ENCODE measurements around the gene CFAP97D1. TPM values are rescaled to one million over a fixed set of nuclear protein-coding genes. Genes with fewer than 3 reads are reported as not detected.

Gene CFAP97D1
- total RNA-seq, 3 donors from 2014 or later (not counting 1 experiment from before 2014, with no cell fraction given) = not detected

GRCh38 chr17:43736389-43736788, 43.8 kb upstream of the CFAP97D1 start:
- intact Hi-C loops (cut with micrococcal nuclease) = no loop called here
- Histone ChIP-seq H3K27me3 (ENCODE audit: control insufficient read depth, insufficient read depth, low read length) (no peaks in the 10 kb centered on the region), H3K9me3 (ENCODE audit: control insufficient read depth, insufficient read depth, low read length) (peaks cover 3% of the 10 kb centered on the region), H3K4me3 (ENCODE audit: low read length) (no peak overlapping the region), H3K27ac (ENCODE audit: low read length) (no peak overlapping the region), H3K4me1 (ENCODE audit: control insufficient read depth, insufficient read depth, low read length) (no peaks in the 10 kb centered on the region), H3K36me3 (ENCODE audit: control insufficient read depth, insufficient read depth, low read length) (no peaks in the 10 kb centered on the region)
- ATAC-seq = no peak
- 94% methylated on average over 2 of the region's 2 CpGs for WGBS (ENCODE audit: insufficient coverage)
- TF ChIP-seq, protein P1, sequence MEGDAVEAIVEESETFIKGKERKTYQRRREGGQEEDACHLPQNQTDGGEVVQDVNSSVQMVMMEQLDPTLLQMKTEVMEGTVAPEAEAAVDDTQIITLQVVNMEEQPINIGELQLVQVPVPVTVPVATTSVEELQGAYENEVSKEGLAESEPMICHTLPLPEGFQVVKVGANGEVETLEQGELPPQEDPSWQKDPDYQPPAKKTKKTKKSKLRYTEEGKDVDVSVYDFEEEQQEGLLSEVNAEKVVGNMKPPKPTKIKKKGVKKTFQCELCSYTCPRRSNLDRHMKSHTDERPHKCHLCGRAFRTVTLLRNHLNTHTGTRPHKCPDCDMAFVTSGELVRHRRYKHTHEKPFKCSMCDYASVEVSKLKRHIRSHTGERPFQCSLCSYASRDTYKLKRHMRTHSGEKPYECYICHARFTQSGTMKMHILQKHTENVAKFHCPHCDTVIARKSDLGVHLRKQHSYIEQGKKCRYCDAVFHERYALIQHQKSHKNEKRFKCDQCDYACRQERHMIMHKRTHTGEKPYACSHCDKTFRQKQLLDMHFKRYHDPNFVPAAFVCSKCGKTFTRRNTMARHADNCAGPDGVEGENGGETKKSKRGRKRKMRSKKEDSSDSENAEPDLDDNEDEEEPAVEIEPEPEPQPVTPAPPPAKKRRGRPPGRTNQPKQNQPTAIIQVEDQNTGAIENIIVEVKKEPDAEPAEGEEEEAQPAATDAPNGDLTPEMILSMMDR (IDR thresholded peaks at IDR 0.05) = no peak
- no peak for DNase-seq
- H3K9me3 Mint-ChIP-seq = no peaks in the 10 kb centered on the region
- no peak overlapping the region for H3K27ac Mint-ChIP-seq
- no peak overlapping the region for H3K4me3 Mint-ChIP-seq
- H3K27me3 Mint-ChIP-seq (ENCODE audit: low read depth in 2 of 2) = peaks cover 15 to 16% of the 10 kb centered on the region in 2 donors
- no peaks in the 10 kb centered on the region for H3K36me3 Mint-ChIP-seq
- H3K4me1 Mint-ChIP-seq = no peaks in the 10 kb centered on the region

- ATAC-seq = no peak
- H3K27ac Mint-ChIP-seq = no peak overlapping the region
- no peaks in the 10 kb centered on the region for H3K4me1 Mint-ChIP-seq
- Histone ChIP-seq H3K27ac (ENCODE audit: low read length) (no peak overlapping the region), H3K9me3 (ENCODE audit: control insufficient read depth, insufficient read depth, low read length) (peaks cover 3% of the 10 kb centered on the region), H3K36me3 (ENCODE audit: control insufficient read depth, insufficient read depth, low read length) (no peaks in the 10 kb centered on the region), H3K27me3 (ENCODE audit: control insufficient read depth, insufficient read depth, low read length) (no peaks in the 10 kb centered on the region), H3K4me1 (ENCODE audit: control insufficient read depth, insufficient read depth, low read length) (no peaks in the 10 kb centered on the region), H3K4me3 (ENCODE audit: low read length) (no peak overlapping the region)
- no peak overlapping the region for H3K4me3 Mint-ChIP-seq
- intact Hi-C loops (cut with micrococcal nuclease) = no loop called here
- no peaks in the 10 kb centered on the region for H3K36me3 Mint-ChIP-seq
- peaks cover 14 to 16% of the 10 kb centered on the region in 2 donors for H3K27me3 Mint-ChIP-seq (ENCODE audit: low read depth in 2 of 2)
- H3K9me3 Mint-ChIP-seq = no peaks in the 10 kb centered on the region
- WGBS (ENCODE audit: insufficient coverage) = 88% methylated on average over 2 of the region's 2 CpGs
- no peak for DNase-seq
- TF ChIP-seq, protein P1 (IDR thresholded peaks at IDR 0.05) = no peak
Measured at GRCh38 chr17:43737722-43738121, 42.5 kb upstream of the CFAP97D1 start.

- H3K4me3 Mint-ChIP-seq = no peak overlapping the region
- Histone ChIP-seq H3K4me3 (ENCODE audit: low read length) (no peak overlapping the region), H3K9me3 (ENCODE audit: control insufficient read depth, insufficient read depth, low read length) (no peaks in the 10 kb centered on the region), H3K36me3 (ENCODE audit: control insufficient read depth, insufficient read depth, low read length) (no peaks in the 10 kb centered on the region), H3K27ac (ENCODE audit: low read length) (no peak overlapping the region), H3K27me3 (ENCODE audit: control insufficient read depth, insufficient read depth, low read length) (no peaks in the 10 kb centered on the region), H3K4me1 (ENCODE audit: control insufficient read depth, insufficient read depth, low read length) (no peaks in the 10 kb centered on the region)
- H3K9me3 Mint-ChIP-seq = no peaks in the 10 kb centered on the region
- no peak for DNase-seq
- no peaks in the 10 kb centered on the region for H3K4me1 Mint-ChIP-seq
- no peak overlapping the region for H3K27ac Mint-ChIP-seq
- TF ChIP-seq, protein P1 (IDR thresholded peaks at IDR 0.05) = no peak
- 82% methylated on average over 4 of the region's 4 CpGs for WGBS (ENCODE audit: insufficient coverage)
- no peaks in the 10 kb centered on the region for H3K36me3 Mint-ChIP-seq
- ATAC-seq = no peak
- H3K27me3 Mint-ChIP-seq (ENCODE audit: low read depth in 2 of 2) = peaks cover 34 to 35% of the 10 kb centered on the region in 2 donors
- intact Hi-C loops (cut with micrococcal nuclease) = no loop called here
Measured at GRCh38 chr17:43740541-43740940, 39.7 kb upstream of the CFAP97D1 start.

- H3K9me3 ChIP-seq (ENCODE audit: control insufficient read depth, insufficient read depth, low read length) = no peaks in the 10 kb centered on the region
- no peaks in the 10 kb centered on the region for H3K36me3 ChIP-seq (ENCODE audit: control insufficient read depth, insufficient read depth, low read length)
- H3K27me3 Mint-ChIP-seq (ENCODE audit: low read depth in 2 of 2) = peaks cover 43 to 44% of the 10 kb centered on the region in 2 donors
- no peaks in the 10 kb centered on the region for H3K4me1 Mint-ChIP-seq
- no peaks in the 10 kb centered on the region for H3K36me3 Mint-ChIP-seq
- ATAC-seq (no peak), DNase-seq (no peak)
- intact Hi-C loops (cut with micrococcal nuclease) = no loop called here
- H3K4me3 ChIP-seq (ENCODE audit: low read length) = no peak overlapping the region
- TF ChIP-seq, protein P1 (IDR thresholded peaks at IDR 0.05) = no peak
- H3K27me3 ChIP-seq (ENCODE audit: control insufficient read depth, insufficient read depth, low read length) = no peaks in the 10 kb centered on the region
- WGBS (ENCODE audit: insufficient coverage) = 89% methylated on average over 5 of the region's 5 CpGs
- no peaks in the 10 kb centered on the region for H3K4me1 ChIP-seq (ENCODE audit: control insufficient read depth, insufficient read depth, low read length)
- no peak overlapping the region for H3K27ac ChIP-seq (ENCODE audit: low read length)
- no peaks in the 10 kb centered on the region for H3K9me3 Mint-ChIP-seq
- no peak overlapping the region for H3K4me3 Mint-ChIP-seq
- no peak overlapping the region for H3K27ac Mint-ChIP-seq
Measured at GRCh38 chr17:43741636-43742035, 38.6 kb upstream of the CFAP97D1 start.
